ENCODE data around the gene KIAA0513.

Gene KIAA0513

GRCh38 chr16:85010446-85010930 is 17.1 kb upstream of the KIAA0513 start:
- TF ChIP-seq CTCF (conservative IDR thresholded peaks at IDR 0.05; ENCODE audit: low read depth, low read length), result no peak
- H3K4me3 ChIP-seq (ENCODE audit: low read depth, low read length), result peak overlapping the region; percentile 89
- no peak for DNase-seq (ENCODE audit: low read depth)

DNA sequence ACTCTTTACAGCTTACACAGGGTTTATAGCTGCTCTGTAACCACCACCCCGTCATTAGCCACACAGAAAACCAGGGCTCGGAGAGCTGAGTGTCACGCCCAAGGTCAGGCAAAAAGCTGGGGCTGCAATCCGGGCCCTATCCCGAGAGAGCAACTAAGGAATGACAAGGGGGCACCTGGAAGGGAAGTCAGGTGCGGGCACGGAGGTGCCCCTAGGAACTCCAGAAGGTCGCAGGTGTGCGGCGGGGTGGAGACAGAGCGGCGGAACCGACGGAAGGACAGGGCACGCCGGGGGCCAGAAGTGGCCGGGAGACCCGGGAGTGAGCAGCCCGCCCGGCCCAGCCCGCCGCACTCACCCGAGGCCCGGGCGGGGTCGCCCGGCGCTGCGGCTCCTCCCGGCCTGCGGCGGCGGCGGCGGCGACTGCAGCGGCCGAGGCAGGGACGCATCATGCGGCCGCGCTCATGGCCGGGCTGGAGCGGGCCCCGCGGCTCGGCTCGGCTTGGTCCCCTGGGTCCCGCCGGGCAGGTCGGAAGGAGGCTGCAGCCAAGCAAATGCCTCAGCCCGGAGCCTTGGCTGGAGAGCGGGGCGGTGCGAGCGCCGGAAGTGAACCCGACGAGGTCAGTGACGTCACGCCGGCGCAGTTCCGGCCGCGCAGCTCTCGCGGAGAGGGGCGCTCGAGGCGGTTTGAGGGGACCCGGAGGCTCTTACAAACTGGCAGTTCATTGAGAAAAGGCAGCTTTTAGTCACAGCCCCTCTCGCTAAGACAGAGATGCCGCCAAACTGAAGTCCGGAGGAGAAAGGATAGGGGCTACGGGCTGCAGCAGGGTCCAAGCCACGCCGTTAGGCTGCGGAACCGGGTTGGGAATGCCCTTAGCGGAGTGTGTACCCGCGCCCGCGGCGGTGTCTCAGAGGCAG is 16.4 kb upstream of the KIAA0513 start, which contains the start of gene ZDHHC7:
Gene ZDHHC7 (minus strand): TSS at position 605 of the 915 bp plus-strand sequence. CDS start 20,917 bp downstream, outside the sequence.
- peak; percentile 27 for TF ChIP-seq CTCF (conservative IDR thresholded peaks at IDR 0.05; ENCODE audit: low read depth, low read length)
- DNase-seq (ENCODE audit: low read depth), result peak; percentile 87
- peak within 1 kb of the TSS; percentile 89 for H3K4me3 ChIP-seq (ENCODE audit: low read depth, low read length)

DNA sequence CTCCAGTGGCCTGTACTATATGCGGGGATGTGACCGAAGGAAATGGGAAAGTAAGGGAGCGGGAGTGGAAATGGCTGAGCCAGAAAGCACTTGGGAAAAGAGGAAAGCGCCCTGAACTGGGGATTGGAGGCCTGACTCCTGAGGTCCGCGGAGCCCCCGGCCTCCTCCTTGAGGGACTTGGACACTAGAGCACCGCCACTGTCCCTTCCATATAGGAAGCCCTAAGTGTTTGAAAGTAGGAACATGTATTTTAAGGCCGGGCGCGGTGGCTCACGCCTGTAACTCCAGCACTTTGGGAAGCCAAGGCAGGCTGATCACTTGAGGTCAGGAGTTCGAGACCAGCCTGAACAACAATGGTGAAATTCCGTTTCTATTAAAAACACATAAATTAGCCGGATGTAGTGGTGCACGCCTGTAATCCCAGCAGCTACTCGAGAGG is 15.7 kb upstream of the KIAA0513 start:
- TF ChIP-seq CTCF (conservative IDR thresholded peaks at IDR 0.05; ENCODE audit: low read depth, low read length), result no peak
- H3K4me3 ChIP-seq (ENCODE audit: low read depth, low read length), result peak overlapping the region; percentile 89
- no peak for DNase-seq (ENCODE audit: low read depth)

DNA sequence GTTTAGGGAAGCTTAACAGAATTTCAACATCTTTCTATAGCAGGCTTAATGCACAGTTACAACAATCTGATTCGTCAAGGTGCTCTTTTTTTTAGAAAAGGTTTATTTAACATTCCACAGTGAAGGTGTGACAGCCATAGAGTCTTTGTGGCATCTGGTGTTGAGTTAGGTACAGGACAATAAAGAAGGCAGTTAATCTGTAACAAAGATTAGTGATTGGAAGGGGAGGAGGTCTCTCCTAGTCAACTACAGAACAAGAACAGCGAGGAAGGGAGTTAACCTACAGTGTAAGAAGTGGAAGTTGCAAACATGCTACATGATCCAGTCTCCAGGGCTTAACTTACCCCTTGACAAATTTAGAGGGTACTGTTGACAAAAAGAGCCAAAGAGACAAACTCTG is 13.3 kb upstream of the KIAA0513 start:
- no peak for DNase-seq (ENCODE audit: low read depth)
- TF ChIP-seq CTCF (conservative IDR thresholded peaks at IDR 0.05; ENCODE audit: low read depth, low read length), result no peak
- H3K4me3 ChIP-seq (ENCODE audit: low read depth, low read length), result no peak overlapping the region

DNA sequence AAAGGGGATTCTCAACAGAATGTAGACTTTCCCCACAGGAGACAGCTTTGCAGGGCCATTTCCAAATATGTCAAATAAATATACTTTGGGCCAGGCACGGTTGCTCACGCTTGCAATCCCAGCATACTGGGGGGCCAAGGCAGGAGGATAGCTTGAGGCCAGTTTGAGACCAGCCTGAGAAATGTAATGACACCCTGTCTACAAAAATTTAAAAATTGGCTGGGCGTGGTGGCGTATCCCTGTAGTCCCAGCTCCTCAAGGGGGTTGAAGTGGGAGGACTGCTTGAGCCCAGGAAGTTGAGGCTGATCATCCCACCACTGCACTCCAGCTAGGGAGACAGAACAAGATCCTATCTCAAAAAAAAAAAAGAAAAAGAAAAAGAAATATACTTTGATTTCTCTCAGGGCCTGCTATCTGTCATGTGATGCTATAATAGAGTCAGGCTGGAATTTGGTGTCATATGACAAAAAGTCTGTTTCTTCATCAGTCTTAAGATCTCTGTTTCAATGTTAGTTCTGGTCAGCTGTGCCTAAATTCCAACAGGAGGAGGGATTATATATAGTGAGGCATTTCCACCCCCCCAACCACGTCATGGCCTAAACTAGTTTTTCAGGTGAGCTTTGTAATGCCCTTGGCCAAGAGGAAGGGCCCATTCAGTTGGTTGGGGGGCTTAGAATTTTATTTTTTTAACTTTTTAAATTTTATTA is 12.0 kb upstream of the KIAA0513 start:
- DNase-seq (ENCODE audit: low read depth), result peak; percentile 68
- no peak overlapping the region for H3K4me3 ChIP-seq (ENCODE audit: low read depth, low read length)
- no peak for TF ChIP-seq CTCF (conservative IDR thresholded peaks at IDR 0.05; ENCODE audit: low read depth, low read length)

- no peak for TF ChIP-seq CTCF (conservative IDR thresholded peaks at IDR 0.05; ENCODE audit: low read depth, low read length)
- peak; percentile 53 for DNase-seq (ENCODE audit: low read depth)
- no peak overlapping the region for H3K4me3 ChIP-seq (ENCODE audit: low read depth, low read length)
Measured at GRCh38 chr16:85017151-85017550, 10.4 kb upstream of the KIAA0513 start.

All from choroid plexus epithelial cell (primary cell).